Mammary epithelial cell (primary cell): Measurements from ENCODE around the gene SORBS2.

Experiments used
- CTCF ChIP-seq, 2 donors: IDR thresholded peaks in 1 of 2; conservative IDR thresholded peaks in 1 of 2; 2 replicates each; pipeline ENCODE4 v1.5.1; 2011 to 2012; ENCODE audit warnings: inconsistent platforms in 2 of 2, low read length in 2 of 2, mild to moderate bottlenecking in 2 of 2, control low read depth in 1 of 2, low read depth in 1 of 2; ENCODE audit not compliant: insufficient read depth in 1 of 2; ENCODE audit errors: extremely low read depth in 1 of 2
- EZH2 ChIP-seq: IDR thresholded peaks from 2 replicates; pipeline ENCODE4 v1.6.1; 2012; ENCODE audit warnings: low read length, inconsistent platforms, borderline replicate concordance

GRCh38 chr4:185713731-185714130 lies 98.3 kb downstream of the SORBS2 start:
- TF ChIP-seq EZH2 (no peak), CTCF (conservative IDR thresholded peaks at IDR 0.05 in 1 of 2, IDR thresholded peaks at IDR 0.05 in 1 of 2; ENCODE audit: extremely low read depth in 1 of 2, insufficient read depth in 1 of 2, low read depth in 1 of 2, low read length in 2 of 2) (no peak)
